A549 (cell line): ENCODE results near the gene PPIL4.

ENCODE experiments used
- CEBPB ChIP-seq, 2 experiments: fragments of >200 bp in 1 of 2; sonication (Bioruptor Twin) in 1 of 2; formaldehyde crosslinking in 1 of 2; IDR thresholded peaks; 2 replicates each; pipeline ENCODE4 v1.6.1; 2012 to 2016
- MAZ ChIP-seq: fragments of 150-350 bp; IDR thresholded peaks from 2 replicates; pipeline ENCODE4 v1.6.1; 2014; ENCODE audit warnings: antibody characterized with exemption, low read depth, low read length, borderline replicate concordance
- TF ChIP-seq, protein P1 (sequence below): IDR thresholded peaks from 2 replicates; pipeline ENCODE4 v1.6.1; 2012
- TF ChIP-seq, protein P2 (sequence below): fragments of >200 bp; sonication (Bioruptor Twin); formaldehyde crosslinking; IDR thresholded peaks from 3 replicates; pipeline ENCODE4 v1.5.1; 2016

DNA sequence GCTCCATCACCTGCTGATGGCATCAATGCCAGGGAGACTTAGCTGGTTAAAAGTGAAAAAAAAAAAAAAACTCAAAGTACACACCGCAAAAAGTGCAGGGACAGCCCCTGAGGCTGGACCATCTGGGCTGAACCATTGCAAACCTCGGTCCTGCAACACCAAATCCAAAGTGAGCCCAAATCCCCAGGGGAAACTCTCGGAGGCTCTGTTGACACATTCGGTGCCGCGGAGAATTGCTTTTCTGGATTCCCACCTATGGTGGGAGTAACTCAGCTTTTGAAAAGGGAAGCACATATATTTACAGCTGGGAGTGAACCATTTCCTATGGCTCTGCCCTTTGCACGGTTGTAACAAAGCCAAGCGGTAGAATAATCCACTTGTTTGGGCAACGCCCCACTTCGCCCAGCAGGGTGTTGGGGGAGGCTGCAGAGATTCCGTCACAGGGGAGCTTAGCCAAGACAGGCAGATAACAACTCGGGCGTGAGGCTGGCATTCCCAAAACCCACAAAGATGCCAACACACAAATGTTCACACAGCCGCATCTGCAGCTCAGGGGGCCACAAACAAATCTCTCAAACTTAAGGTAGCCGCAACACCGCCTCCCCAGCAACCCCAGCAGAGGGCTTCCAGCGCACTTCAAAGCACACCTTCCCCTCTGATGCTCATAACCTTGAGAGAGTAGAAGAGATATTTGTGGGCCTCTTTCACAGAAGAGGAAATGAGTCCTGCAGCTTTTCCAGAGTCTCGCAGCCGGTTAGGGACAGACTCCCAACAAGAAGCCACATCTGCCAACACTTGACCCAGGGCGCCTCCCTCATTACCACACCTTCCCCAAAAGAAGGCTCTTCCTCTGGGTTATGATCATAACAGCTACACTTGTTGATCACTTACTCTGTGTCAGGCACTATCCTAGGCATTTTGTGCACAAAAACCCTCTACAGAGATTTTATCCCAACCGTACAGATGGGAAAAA is 72.5 kb downstream of the PPIL4 start:
- TF ChIP-seq, protein P1, sequence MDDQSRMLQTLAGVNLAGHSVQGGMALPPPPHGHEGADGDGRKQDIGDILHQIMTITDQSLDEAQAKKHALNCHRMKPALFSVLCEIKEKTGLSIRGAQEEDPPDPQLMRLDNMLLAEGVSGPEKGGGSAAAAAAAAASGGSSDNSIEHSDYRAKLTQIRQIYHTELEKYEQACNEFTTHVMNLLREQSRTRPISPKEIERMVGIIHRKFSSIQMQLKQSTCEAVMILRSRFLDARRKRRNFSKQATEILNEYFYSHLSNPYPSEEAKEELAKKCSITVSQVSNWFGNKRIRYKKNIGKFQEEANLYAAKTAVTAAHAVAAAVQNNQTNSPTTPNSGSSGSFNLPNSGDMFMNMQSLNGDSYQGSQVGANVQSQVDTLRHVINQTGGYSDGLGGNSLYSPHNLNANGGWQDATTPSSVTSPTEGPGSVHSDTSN = no peak
- TF ChIP-seq CEBPB (IDR thresholded peaks at IDR 0.05) (no peak), MAZ (no peak)
- TF ChIP-seq, protein P2, sequence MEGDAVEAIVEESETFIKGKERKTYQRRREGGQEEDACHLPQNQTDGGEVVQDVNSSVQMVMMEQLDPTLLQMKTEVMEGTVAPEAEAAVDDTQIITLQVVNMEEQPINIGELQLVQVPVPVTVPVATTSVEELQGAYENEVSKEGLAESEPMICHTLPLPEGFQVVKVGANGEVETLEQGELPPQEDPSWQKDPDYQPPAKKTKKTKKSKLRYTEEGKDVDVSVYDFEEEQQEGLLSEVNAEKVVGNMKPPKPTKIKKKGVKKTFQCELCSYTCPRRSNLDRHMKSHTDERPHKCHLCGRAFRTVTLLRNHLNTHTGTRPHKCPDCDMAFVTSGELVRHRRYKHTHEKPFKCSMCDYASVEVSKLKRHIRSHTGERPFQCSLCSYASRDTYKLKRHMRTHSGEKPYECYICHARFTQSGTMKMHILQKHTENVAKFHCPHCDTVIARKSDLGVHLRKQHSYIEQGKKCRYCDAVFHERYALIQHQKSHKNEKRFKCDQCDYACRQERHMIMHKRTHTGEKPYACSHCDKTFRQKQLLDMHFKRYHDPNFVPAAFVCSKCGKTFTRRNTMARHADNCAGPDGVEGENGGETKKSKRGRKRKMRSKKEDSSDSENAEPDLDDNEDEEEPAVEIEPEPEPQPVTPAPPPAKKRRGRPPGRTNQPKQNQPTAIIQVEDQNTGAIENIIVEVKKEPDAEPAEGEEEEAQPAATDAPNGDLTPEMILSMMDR = no peak
